ENCODE data around the gene MLKL.
"Not testable (repeated sequence)": the region's sequence is repeated elsewhere in the genome, so short reads cannot be mapped to it uniquely, and the experiment has no call there.

MLKL gene

GRCh38 chr16:74723256-74723655 lies 22.6 kb upstream of the MLKL start:
- TF ChIP-seq CTCF (IDR thresholded peaks at IDR 0.05; ENCODE audit: extremely low read depth, missing control alignments) = no peak
- no peak for DNase-seq (ENCODE audit: low spot score)

- not testable (repeated sequence) for DNase-seq (ENCODE audit: low spot score)
Observed at GRCh38 chr16:74722156-74722555, 21.5 kb upstream of the MLKL start.

GRCh38 chr16:74721716-74722115 lies 21.1 kb upstream of the MLKL start:
- no peak for TF ChIP-seq CTCF (IDR thresholded peaks at IDR 0.05; ENCODE audit: extremely low read depth, missing control alignments)

GRCh38 chr16:74720579-74720978 lies 19.9 kb upstream of the MLKL start:
- no peak for DNase-seq (ENCODE audit: low spot score)
- no peak for TF ChIP-seq CTCF (IDR thresholded peaks at IDR 0.05; ENCODE audit: extremely low read depth, missing control alignments)

More at GRCh38 chr16:74721716-74722115, 21.1 kb upstream of the MLKL start:
- DNase-seq (ENCODE audit: low spot score) = no peak

GRCh38 chr16:74718741-74719610 lies 18.3 kb upstream of the MLKL start:
- no peak for DNase-seq (ENCODE audit: low spot score)
- TF ChIP-seq CTCF (IDR thresholded peaks at IDR 0.05; ENCODE audit: extremely low read depth, missing control alignments) = no peak

GRCh38 chr16:74718140-74718539 lies 17.5 kb upstream of the MLKL start:
- TF ChIP-seq CTCF (IDR thresholded peaks at IDR 0.05; ENCODE audit: extremely low read depth, missing control alignments) = no peak
- DNase-seq (ENCODE audit: low spot score) = no peak

GRCh38 chr16:74717367-74717766 lies 16.7 kb upstream of the MLKL start:
- TF ChIP-seq CTCF (IDR thresholded peaks at IDR 0.05; ENCODE audit: extremely low read depth, missing control alignments) = no peak
- DNase-seq (ENCODE audit: low spot score) = no peak

- no peak for TF ChIP-seq CTCF (IDR thresholded peaks at IDR 0.05; ENCODE audit: extremely low read depth, missing control alignments)
- no peak for DNase-seq (ENCODE audit: low spot score)
Observed at GRCh38 chr16:74716355-74716754, 15.7 kb upstream of the MLKL start.

Data from GM20000 (cell line).